ENCODE data around the gene MRPL40. TPM values are rescaled to one million over a fixed set of nuclear protein-coding genes. Genes with fewer than 3 reads are reported as not detected.
A peak's percentile ranks its signal among the peaks of the same experiment; 100 is the strongest.

MRPL40 gene
- 79.7 and 107 TPM in 2 replicates for total RNA-seq (2016; rRNA removed; fragmentation: Illumina TruSeq; extraction: Trizol)
- total RNA-seq (2016; cell fraction: cytosol; rRNA removed; fragmentation: Illumina TruSeq; extraction: Trizol; ENCODE audit: low read depth): 29.3 and 31.9 TPM in 2 replicates
- total RNA-seq (2016; cell fraction: insoluble cytoplasmic fraction; rRNA removed; fragmentation: Illumina TruSeq; extraction: Trizol): 80.6 and 113 TPM in 2 replicates
- 28.9 and 33.0 TPM in 2 replicates for total RNA-seq (2016; cell fraction: membrane; rRNA removed; fragmentation: Illumina TruSeq; extraction: Trizol)
- total RNA-seq (2016; cell fraction: nucleus; rRNA removed; fragmentation: Illumina TruSeq; extraction: Trizol): 29.8 and 31.8 TPM in 2 replicates
- 38.2 and 42.7 TPM in 2 replicates for polyA plus RNA-seq (2011; rRNA removed)
- 25.2 and 25.5 TPM in 2 replicates for polyA plus RNA-seq (2011; cell fraction: cytosol; rRNA removed)
- 9.5 and 11.2 TPM in 2 replicates for polyA plus RNA-seq (2011; cell fraction: nucleus; rRNA removed)
- polyA plus RNA-seq (2012): 32.8 and 36.4 TPM in 2 replicates
- polyA plus RNA-seq (2016; cell fraction: cytosol; fragmentation: Illumina TruSeq; extraction: Trizol; ENCODE audit: low read depth): 29.8 and 33.0 TPM in 2 replicates
- 106 and 109 TPM in 2 replicates for polyA plus RNA-seq (2016; cell fraction: insoluble cytoplasmic fraction; fragmentation: Illumina TruSeq; extraction: Trizol; ENCODE audit: low read depth)
- 24.7 and 29.2 TPM in 2 replicates for polyA plus RNA-seq (2016; cell fraction: membrane; fragmentation: Illumina TruSeq; extraction: Trizol; ENCODE audit: low read depth)
- 48.5 and 49.1 TPM in 2 replicates for polyA plus RNA-seq (2016; cell fraction: nucleus; fragmentation: Illumina TruSeq; extraction: Trizol; ENCODE audit: insufficient read depth, low read depth)
- 7.4 and 19.3 TPM in 2 replicates for polyA minus RNA-seq (2011; rRNA and poly(A)+ RNA removed; ENCODE audit: low replicate concordance)
- polyA minus RNA-seq (2011; cell fraction: cytosol; rRNA and poly(A)+ RNA removed): 4.8 and 7.9 TPM in 2 replicates
- polyA minus RNA-seq (2011; cell fraction: nucleus; rRNA and poly(A)+ RNA removed): 5.7 and 7.7 TPM in 2 replicates
- percentile 75 among the genes with signal in this experiment for Bru-seq, nascent RNA
- BruChase-seq, experiment 1, labeled RNA remaining after a 6-hour chase: percentile 78 among the genes with signal in this experiment
- BruChase-seq, experiment 2, labeled RNA remaining after a 2-hour chase: percentile 72 among the genes with signal in this experiment
- long read RNA-seq, experiment 1, transcript MRPL40-201 (4 exons, 1,387 nt): major isoform, 104 of 112 reads
- long read RNA-seq, experiment 1, partial matches to known transcripts: 1 of 112 reads
- long read RNA-seq, experiment 1, other reads (novel, unspliced or antisense): 2 of 112 reads
- long read RNA-seq, experiment 2, transcript MRPL40-201 (4 exons, 1,387 nt): major isoform, 66 of 86 reads
- long read RNA-seq, experiment 2, transcript MRPL40-203 (3 exons, 942 nt): minor isoform, 9 of 86 reads
- long read RNA-seq, experiment 2, partial matches to known transcripts: 4 of 86 reads
- long read RNA-seq, experiment 2, other reads (novel, unspliced or antisense): 4 of 86 reads

GRCh38 chr22:19432133-19432851 is at the start of gene MRPL40:
TSS of gene MRPL40 (plus strand) at chr22:19432545. CDS start at chr22:19432555, 10 bp downstream.
- peaks cover 29% of the 10 kb centered on the region for H4K20me1 ChIP-seq (ENCODE audit: insufficient read depth, low read length)
- 0% methylated on average over 8 of the region's 74 CpGs for WGBS (ENCODE audit: low lambda C conversion rate)
- peak within 1 kb of the TSS; percentile 93 for H3K9ac ChIP-seq (ENCODE audit: insufficient read depth, low read depth, low read length)
- peak; percentile 86 for DNase-seq (ENCODE audit: low spot score)
- ChIA-PET POLR2A (interaction anchor here (1.2 to 3.1 kb wide), 4 partner anchors 14 to 288 kb away, joined by 3 to 23 read pairs (median 12); partner anchors contain the start of genes C22orf39, CDC45, CLTCL1 and ESS2), CTCF (ENCODE audit: low intra/inter-chr PET ratio, low total read pairs) (no interaction called here)
- intact Hi-C loops (cut with micrococcal nuclease; ENCODE audit: unreplicated experiment): loop anchor here (2.0 to 5.0 kb wide), 2 partner anchors 15 to 255 kb away; partner anchors contain the start of genes C22orf39 and SLC25A1
- peaks cover 38% of the 10 kb centered on the region for H3K4me1 ChIP-seq (ENCODE audit: insufficient read depth, low read length)
- no peak within 1 kb of the TSS for H2AFZ ChIP-seq (ENCODE audit: low read length)
- peaks cover 1 to 25% of the 10 kb centered on the region in 2 experiments; a peak in 4 of 5 replicates for H3K36me3 ChIP-seq (replicated peaks in 1 of 2; ENCODE audit: control insufficient read depth in 1 of 2, insufficient read depth in 2 of 2, low read length in 2 of 2)
- peak; percentile 92 for ATAC-seq
- BruUV-seq (replicated peaks): no TSS peak
- H3K27me3 ChIP-seq (ENCODE audit: control insufficient read depth in 1 of 2, insufficient read depth in 2 of 2, low read length in 2 of 2): no peaks in the 10 kb centered on the region; a peak in 1 of 5 replicates
- peaks cover 47% of the 10 kb centered on the region for H3K79me2 ChIP-seq (ENCODE audit: insufficient read depth, low read length)
- no peaks in the 10 kb centered on the region for H3K9me3 ChIP-seq (ENCODE audit: low read length)
- peak within 1 kb of the TSS; percentile 86 to 91 (median 88) for H3K4me3 ChIP-seq (replicated peaks in 1 of 3; ENCODE audit: insufficient read depth in 1 of 3, low read depth in 2 of 3, low read length in 3 of 3)
- H3K27ac ChIP-seq (ENCODE audit: extremely low read length, insufficient read depth, low read length): peak within 1 kb of the TSS; percentile 97
- H3K4me2 ChIP-seq (ENCODE audit: low read depth, low read length): peak within 1 kb of the TSS; percentile 79
- peak; percentile 64 for FAIRE-seq
- in situ Hi-C loops (cut with HindIII; ENCODE audit: extremely low pct_ligation_motif_present, low pct_unique_long_range_greater_than_20kb): no loop called here
- TF ChIP-seq, protein P1, sequence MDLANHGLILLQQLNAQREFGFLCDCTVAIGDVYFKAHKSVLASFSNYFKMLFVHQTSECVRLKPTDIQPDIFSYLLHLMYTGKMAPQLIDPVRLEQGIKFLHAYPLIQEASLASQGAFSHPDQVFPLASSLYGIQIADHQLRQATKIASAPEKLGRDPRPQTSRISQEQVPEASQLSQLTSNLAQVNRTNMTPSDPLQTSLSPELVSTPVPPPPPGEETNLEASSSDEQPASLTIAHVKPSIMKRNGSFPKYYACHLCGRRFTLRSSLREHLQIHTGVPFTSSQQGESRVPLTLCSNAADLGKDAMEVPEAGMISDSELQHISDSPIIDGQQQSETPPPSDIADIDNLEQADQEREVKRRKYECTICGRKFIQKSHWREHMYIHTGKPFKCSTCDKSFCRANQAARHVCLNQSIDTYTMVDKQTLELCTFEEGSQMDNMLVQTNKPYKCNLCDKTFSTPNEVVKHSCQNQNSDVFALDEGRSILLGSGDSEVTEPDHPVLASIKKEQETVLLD (CRISPR knock-in tag; IDR thresholded peaks at IDR 0.05; ENCODE audit: low read depth): peak; percentile 95
- TF ChIP-seq EHMT2 (IDR thresholded peaks at IDR 0.05; ENCODE audit: borderline replicate concordance, low read depth, low read length): no peak
- TF ChIP-seq FOXA1 (IDR thresholded peaks at IDR 0.05): no peak
- TF ChIP-seq FOXA1 (CRISPR knock-in tag; IDR thresholded peaks at IDR 0.05): peak; percentile 77
- peak; percentile 98 for TF ChIP-seq SPEN (CRISPR knock-in tag; IDR thresholded peaks at IDR 0.05; ENCODE audit: low read depth)
- no peak for TF ChIP-seq BRCA1 (CRISPR knock-in tag; IDR thresholded peaks at IDR 0.05)
- peak; percentile 92 for TF ChIP-seq JUND (CRISPR knock-in tag; IDR thresholded peaks at IDR 0.05)
- peak; percentile 89 for TF ChIP-seq ZBTB38 (CRISPR knock-in tag; IDR thresholded peaks at IDR 0.05)
- TF ChIP-seq HNRNPL (IDR thresholded peaks at IDR 0.05; ENCODE audit: low read depth, low read length): no peak
- no peak for TF ChIP-seq U2AF2 (IDR thresholded peaks at IDR 0.05; ENCODE audit: low read depth, low read length)
- no peak for TF ChIP-seq ATF7 (IDR thresholded peaks at IDR 0.05)
- peak; percentile 30; the same call in 1 of the 2 replicates for TF ChIP-seq ATF7 (CRISPR knock-in tag; IDR thresholded peaks at IDR 0.05)
- TF ChIP-seq NR1H2 (CRISPR knock-in tag; IDR thresholded peaks at IDR 0.05; ENCODE audit: borderline replicate concordance, low read depth): peak; percentile 96; the same call in 1 of the 2 replicates
- no peak for TF ChIP-seq IKZF4 (CRISPR knock-in tag; IDR thresholded peaks at IDR 0.05; ENCODE audit: borderline replicate concordance, low read depth, not compliant biosample characterization)
- peak; percentile 83; the same call in 1 of the 2 replicates for TF ChIP-seq MEIS1 (CRISPR knock-in tag; IDR thresholded peaks at IDR 0.05; ENCODE audit: borderline replicate concordance)
- peak; percentile 46; the same call in 1 of the 2 replicates for TF ChIP-seq FOXM1 (CRISPR knock-in tag; IDR thresholded peaks at IDR 0.05)
- TF ChIP-seq, protein P2, sequence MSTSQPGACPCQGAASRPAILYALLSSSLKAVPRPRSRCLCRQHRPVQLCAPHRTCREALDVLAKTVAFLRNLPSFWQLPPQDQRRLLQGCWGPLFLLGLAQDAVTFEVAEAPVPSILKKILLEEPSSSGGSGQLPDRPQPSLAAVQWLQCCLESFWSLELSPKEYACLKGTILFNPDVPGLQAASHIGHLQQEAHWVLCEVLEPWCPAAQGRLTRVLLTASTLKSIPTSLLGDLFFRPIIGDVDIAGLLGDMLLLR (CRISPR knock-in tag; IDR thresholded peaks at IDR 0.05): peak; percentile 97
